Fibroblast of lung (primary cell): ENCODE results near the gene RACGAP1.

Source experiments
- CTCF ChIP-seq, 2 donors: IDR thresholded peaks in 1 of 2; conservative IDR thresholded peaks in 1 of 2; 1 replicate in 1 of 2; 2 replicates in 1 of 2; pipeline ENCODE4 v1.5.1; 2011 to 2012; ENCODE audit warnings: low read length in 2 of 2, control low read depth in 1 of 2, inconsistent platforms in 1 of 2, low read depth in 1 of 2, mild to moderate bottlenecking in 1 of 2
- EZH2 ChIP-seq: IDR thresholded peaks from 2 replicates; pipeline ENCODE4 v1.5.1; 2012; ENCODE audit warnings: low read length, control low read depth, mild to moderate bottlenecking; ENCODE audit errors: missing control alignments

GRCh38 chr12:49979016-49979586, 46.2 kb downstream of the RACGAP1 start:
- TF ChIP-seq CTCF (conservative IDR thresholded peaks at IDR 0.05 in 1 of 2, IDR thresholded peaks at IDR 0.05 in 1 of 2; ENCODE audit: low read depth in 1 of 2, low read length in 2 of 2) (no peak), EZH2 (no peak)
